ENCODE measurements around the gene PTGFR. TPM values are rescaled to one million over a fixed set of nuclear protein-coding genes. Genes with fewer than 3 reads are reported as not detected.

The PTGFR gene
- total and polyA plus RNA-seq, 4 donors, result 4.1 to 28.9 (median 10.9) TPM

DNA sequence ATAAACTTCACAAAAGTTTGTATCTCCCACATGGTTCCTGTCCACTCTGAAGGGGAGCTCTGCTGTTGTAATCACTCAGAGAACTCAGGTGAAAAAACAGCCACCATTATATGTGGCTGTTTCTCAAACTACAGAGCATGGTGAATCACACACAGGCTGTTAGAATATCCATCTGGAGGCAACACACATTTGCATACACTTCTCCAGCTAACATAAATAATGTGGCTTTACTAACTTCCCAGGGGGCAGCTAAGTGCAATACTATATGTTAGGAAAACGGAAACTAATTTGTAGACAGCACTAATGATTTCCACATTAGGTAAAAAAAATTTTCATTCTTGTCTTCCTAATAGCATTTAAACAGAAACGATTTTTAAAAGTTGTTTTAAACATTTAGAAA is 49.3 kb downstream of the PTGFR start:
- Histone ChIP-seq H3K4me3 (ENCODE audit: low read depth, low read length) (no peak overlapping the region), H3K4me1 (ENCODE audit: control insufficient read depth, insufficient read depth, low read length) (no peaks in the 10 kb centered on the region), H3K27ac (ENCODE audit: low read depth, low read length) (no peak overlapping the region), H3K27me3 (ENCODE audit: control insufficient read depth, insufficient read depth, low read length) (no peaks in the 10 kb centered on the region), H3K36me3 (ENCODE audit: control insufficient read depth, insufficient read depth, low read length) (no peaks in the 10 kb centered on the region), H3K9me3 (ENCODE audit: control insufficient read depth, insufficient read depth, low read length) (no peaks in the 10 kb centered on the region)
- WGBS (ENCODE audit: insufficient coverage), result no CpG with 5 or more reads among the region's 2 CpGs
- peak in 2 of 6 donors; percentile 2 for DNase-seq (ENCODE audit: low read depth in 4 of 6, low spot score in 6 of 6)

DNA sequence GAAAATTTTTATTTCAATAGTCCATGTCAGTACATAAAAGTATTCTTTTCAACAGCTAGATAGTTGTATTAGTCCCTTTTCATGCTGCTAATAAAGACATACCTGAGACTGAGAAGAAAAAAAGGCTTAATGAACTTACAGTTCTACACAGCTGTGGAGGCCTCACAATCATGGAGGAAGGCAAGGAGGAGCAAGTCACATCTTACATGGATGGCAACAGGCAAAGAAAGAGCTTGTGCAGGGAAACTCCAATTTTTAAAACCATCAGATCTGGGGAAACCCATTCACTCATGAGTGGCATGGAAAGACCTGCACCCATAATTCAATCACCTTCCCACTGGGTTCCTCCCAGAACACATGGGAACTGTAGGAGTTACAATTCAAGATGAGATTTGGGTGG is 50.7 kb downstream of the PTGFR start:
- Histone ChIP-seq H3K4me3 (ENCODE audit: low read depth, low read length) (no peak overlapping the region), H3K36me3 (ENCODE audit: control insufficient read depth, insufficient read depth, low read length) (no peaks in the 10 kb centered on the region), H3K27ac (ENCODE audit: low read depth, low read length) (no peak overlapping the region), H3K9me3 (ENCODE audit: control insufficient read depth, insufficient read depth, low read length) (no peaks in the 10 kb centered on the region), H3K27me3 (ENCODE audit: control insufficient read depth, insufficient read depth, low read length) (no peaks in the 10 kb centered on the region), H3K4me1 (ENCODE audit: control insufficient read depth, insufficient read depth, low read length) (no peaks in the 10 kb centered on the region)
- DNase-seq (ENCODE audit: low read depth in 4 of 6, low spot score in 6 of 6), result no peak

DNA sequence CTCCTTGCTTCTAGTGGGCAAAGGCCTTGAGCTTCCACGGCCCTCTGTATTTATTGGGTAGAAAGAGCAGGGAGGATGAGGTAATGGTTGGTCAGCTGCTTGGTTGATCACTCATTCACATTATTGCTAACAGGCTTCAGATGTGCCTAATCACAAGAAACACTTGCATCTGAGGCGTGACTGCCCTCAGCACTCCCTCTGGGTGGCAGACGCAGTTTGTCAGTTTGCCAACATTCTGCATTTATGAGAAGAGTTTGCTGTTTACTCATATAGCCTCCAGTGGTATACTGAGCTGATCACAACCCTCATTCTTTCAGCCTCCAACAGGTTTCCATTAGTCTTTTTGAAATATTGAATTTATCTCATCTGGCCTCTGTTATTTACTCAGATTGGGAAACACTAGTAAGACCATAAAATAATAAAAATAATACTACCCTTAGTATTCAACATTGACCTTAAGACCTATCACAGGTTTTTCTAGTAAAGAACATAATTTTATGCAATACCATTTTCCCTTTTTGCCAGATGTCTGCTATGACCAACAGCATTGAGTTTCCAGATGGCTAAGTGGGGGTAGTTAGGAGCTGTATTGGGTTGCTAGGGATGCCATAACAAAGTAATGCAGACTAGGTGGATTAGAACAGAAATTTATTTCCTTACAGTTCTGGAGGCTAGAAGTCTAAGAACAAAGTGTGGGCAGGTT is 53.3 kb downstream of the PTGFR start:
- Histone ChIP-seq H3K27ac (ENCODE audit: low read depth, low read length) (no peak overlapping the region), H3K27me3 (ENCODE audit: control insufficient read depth, insufficient read depth, low read length) (no peaks in the 10 kb centered on the region), H3K36me3 (ENCODE audit: control insufficient read depth, insufficient read depth, low read length) (no peaks in the 10 kb centered on the region), H3K4me1 (ENCODE audit: control insufficient read depth, insufficient read depth, low read length) (no peaks in the 10 kb centered on the region), H3K4me3 (ENCODE audit: low read depth, low read length) (no peak overlapping the region), H3K9me3 (ENCODE audit: control insufficient read depth, insufficient read depth, low read length) (no peaks in the 10 kb centered on the region)
- WGBS (ENCODE audit: insufficient coverage), result no CpG with 5 or more reads among the region's 3 CpGs
- DNase-seq (ENCODE audit: low read depth in 4 of 6, low spot score in 6 of 6), result no peak

DNA sequence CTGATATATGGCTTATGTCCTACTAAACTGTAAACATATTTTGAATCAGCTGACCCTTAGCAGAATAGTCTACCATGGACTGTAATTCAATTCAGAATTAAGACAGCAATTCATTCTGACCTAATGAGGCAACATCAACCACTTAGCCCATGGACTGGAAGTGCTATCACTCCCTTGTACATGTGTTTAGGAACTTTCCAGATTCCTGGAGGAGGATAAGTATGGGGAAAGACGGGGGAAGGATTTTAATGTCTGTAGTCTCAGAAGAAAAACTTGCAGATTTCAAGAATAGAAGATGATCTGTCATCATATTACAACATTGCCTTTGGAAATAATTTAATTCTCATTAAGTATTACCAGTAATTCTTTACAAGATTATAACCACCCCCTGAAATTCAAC is 56.3 kb downstream of the PTGFR start:
- no CpG with 5 or more reads among the region's 1 CpG for WGBS (ENCODE audit: insufficient coverage)
- Histone ChIP-seq H3K27ac (ENCODE audit: low read depth, low read length) (no peak overlapping the region), H3K36me3 (ENCODE audit: control insufficient read depth, insufficient read depth, low read length) (no peaks in the 10 kb centered on the region), H3K4me3 (ENCODE audit: low read depth, low read length) (no peak overlapping the region), H3K4me1 (ENCODE audit: control insufficient read depth, insufficient read depth, low read length) (no peaks in the 10 kb centered on the region), H3K9me3 (ENCODE audit: control insufficient read depth, insufficient read depth, low read length) (no peaks in the 10 kb centered on the region), H3K27me3 (ENCODE audit: control insufficient read depth, insufficient read depth, low read length) (no peaks in the 10 kb centered on the region)
- no peak for DNase-seq (ENCODE audit: low read depth in 4 of 6, low spot score in 6 of 6)

DNA sequence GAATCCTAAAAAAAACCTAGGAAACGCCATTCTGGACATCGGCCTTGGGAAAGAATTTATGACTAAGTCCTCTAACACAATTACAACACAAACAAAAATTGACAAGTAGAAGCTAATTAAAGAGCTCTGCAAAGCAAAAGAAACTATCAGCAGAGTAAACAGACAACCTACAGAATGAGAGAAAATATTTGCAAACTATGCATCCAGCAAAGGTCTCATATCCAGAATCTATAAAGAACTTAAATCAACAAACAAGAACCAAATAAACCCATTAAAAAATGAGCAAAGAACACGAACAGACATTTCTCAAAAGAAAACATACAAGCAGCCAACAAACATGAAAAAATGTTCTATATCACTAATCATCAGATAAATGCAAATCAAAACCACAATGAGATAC is 58.6 kb downstream of the PTGFR start:
- WGBS (ENCODE audit: insufficient coverage), result no CpG with 5 or more reads among the region's 3 CpGs

DNA sequence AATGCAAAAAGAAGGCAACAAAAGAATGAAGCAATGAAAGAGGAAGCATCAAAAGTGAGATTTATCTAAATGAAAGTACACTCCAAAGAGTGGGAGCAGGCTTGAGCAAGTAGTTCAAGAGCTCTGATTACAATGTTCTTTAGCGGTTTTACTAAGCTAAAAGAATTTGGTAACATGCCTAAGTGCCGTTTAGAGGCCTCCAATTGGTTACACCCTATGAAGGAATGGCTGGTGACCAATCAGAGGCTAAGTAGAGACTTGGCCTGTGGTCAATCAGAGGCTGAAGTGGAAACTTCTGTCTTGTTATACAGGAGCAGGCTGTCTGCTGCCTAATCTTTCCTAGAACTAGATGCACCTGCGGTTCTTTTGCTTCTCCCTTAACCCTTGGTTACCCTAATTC is 59.1 kb downstream of the PTGFR start:
- no peaks in the 10 kb centered on the region for H3K4me1 ChIP-seq (ENCODE audit: control insufficient read depth, insufficient read depth, low read length)
- H3K36me3 ChIP-seq (ENCODE audit: control insufficient read depth, insufficient read depth, low read length), result no peaks in the 10 kb centered on the region
- H3K27me3 ChIP-seq (ENCODE audit: control insufficient read depth, insufficient read depth, low read length), result no peaks in the 10 kb centered on the region
- no peak overlapping the region for H3K4me3 ChIP-seq (ENCODE audit: low read depth, low read length)
- WGBS (ENCODE audit: insufficient coverage), result 74% methylated on average over 2 of the region's 3 CpGs
- no peak for DNase-seq (ENCODE audit: low read depth in 4 of 6, low spot score in 6 of 6)
- no peak overlapping the region for H3K27ac ChIP-seq (ENCODE audit: low read depth, low read length)
- peaks cover 4% of the 10 kb centered on the region for H3K9me3 ChIP-seq (ENCODE audit: control insufficient read depth, insufficient read depth, low read length)

More for the DNA sequence above, 58.6 kb downstream of the PTGFR start:
- Histone ChIP-seq H3K36me3 (ENCODE audit: control insufficient read depth, insufficient read depth, low read length) (no peaks in the 10 kb centered on the region), H3K9me3 (ENCODE audit: control insufficient read depth, insufficient read depth, low read length) (peaks cover 4% of the 10 kb centered on the region), H3K4me1 (ENCODE audit: control insufficient read depth, insufficient read depth, low read length) (no peaks in the 10 kb centered on the region), H3K4me3 (ENCODE audit: low read depth, low read length) (no peak overlapping the region), H3K27me3 (ENCODE audit: control insufficient read depth, insufficient read depth, low read length) (no peaks in the 10 kb centered on the region), H3K27ac (ENCODE audit: low read depth, low read length) (no peak overlapping the region)
- DNase-seq (ENCODE audit: low read depth in 4 of 6, low spot score in 6 of 6), result no peak

DNA sequence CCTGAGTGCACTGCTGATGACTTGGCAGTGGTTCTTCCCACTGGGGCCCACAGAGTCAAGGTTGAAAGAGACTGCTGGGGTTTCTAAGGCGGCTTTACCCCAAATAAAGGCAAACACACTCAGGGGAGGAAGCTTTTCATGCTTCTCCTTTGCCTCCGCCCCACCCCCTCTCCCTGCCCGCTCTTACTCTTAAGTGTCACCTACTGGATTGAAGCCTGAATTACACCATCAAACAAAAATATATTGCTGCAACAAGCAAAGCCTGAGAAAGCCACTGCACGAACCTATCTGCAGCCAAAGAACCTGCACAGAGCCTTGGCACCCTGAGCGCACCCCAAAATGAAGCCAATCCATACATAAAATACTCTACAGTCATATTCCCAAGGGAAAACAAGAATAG is 63.1 kb downstream of the PTGFR start:
- Histone ChIP-seq H3K4me3 (ENCODE audit: low read depth, low read length) (no peak overlapping the region), H3K9me3 (ENCODE audit: control insufficient read depth, insufficient read depth, low read length) (peaks cover 6% of the 10 kb centered on the region), H3K4me1 (ENCODE audit: control insufficient read depth, insufficient read depth, low read length) (no peaks in the 10 kb centered on the region), H3K27me3 (ENCODE audit: control insufficient read depth, insufficient read depth, low read length) (no peaks in the 10 kb centered on the region), H3K36me3 (ENCODE audit: control insufficient read depth, insufficient read depth, low read length) (no peaks in the 10 kb centered on the region), H3K27ac (ENCODE audit: low read depth, low read length) (no peak overlapping the region)
- DNase-seq (ENCODE audit: low read depth in 4 of 6, low spot score in 6 of 6), result no peak
- WGBS (ENCODE audit: insufficient coverage), result 73% methylated on average over 4 of the region's 5 CpGs

DNA sequence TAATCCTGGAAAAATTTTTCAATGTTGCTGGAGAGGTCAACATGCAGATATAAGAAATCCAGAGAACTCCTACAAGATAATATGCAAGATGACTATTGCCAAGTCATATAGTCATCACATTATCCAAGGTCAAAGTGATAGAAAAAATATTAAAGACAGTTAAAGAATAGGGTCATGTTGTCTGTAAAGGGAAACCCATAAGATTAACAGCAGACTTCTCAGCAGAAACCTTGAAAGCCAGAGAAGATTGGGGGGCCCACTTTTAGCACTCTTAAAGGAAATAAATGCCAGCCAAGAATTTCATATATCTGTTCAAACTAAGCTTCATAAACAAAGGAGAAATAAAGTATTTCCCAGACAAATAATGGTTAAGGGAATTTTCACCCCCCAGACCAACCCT is 64.1 kb downstream of the PTGFR start:
- DNase-seq (ENCODE audit: low read depth in 4 of 6, low spot score in 6 of 6), result no peak
- Histone ChIP-seq H3K36me3 (ENCODE audit: control insufficient read depth, insufficient read depth, low read length) (no peaks in the 10 kb centered on the region), H3K9me3 (ENCODE audit: control insufficient read depth, insufficient read depth, low read length) (peaks cover 6% of the 10 kb centered on the region), H3K4me1 (ENCODE audit: control insufficient read depth, insufficient read depth, low read length) (no peaks in the 10 kb centered on the region), H3K4me3 (ENCODE audit: low read depth, low read length) (no peak overlapping the region), H3K27me3 (ENCODE audit: control insufficient read depth, insufficient read depth, low read length) (no peaks in the 10 kb centered on the region), H3K27ac (ENCODE audit: low read depth, low read length) (no peak overlapping the region)

DNA sequence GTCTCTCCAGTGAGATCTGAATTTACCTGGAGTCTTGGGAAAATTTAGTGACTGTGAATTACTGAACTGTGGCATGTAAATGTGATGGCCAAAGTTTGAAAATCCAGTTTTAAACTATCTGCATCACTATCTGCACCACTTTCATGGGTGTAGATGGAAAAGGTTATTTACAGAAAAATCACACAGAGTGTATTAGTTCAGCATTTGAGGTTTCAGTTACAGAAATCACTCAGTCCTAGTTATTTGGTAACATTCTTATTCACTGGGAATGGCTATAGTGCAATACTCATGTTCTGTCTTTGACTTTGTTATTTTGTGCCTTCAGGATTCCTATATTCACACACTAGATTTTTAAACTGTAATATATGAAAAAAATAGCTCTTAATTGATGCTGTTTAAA is 68.9 kb downstream of the PTGFR start:
- H3K4me3 ChIP-seq (ENCODE audit: low read depth, low read length), result no peak overlapping the region
- no peaks in the 10 kb centered on the region for H3K4me1 ChIP-seq (ENCODE audit: control insufficient read depth, insufficient read depth, low read length)
- DNase-seq (ENCODE audit: low read depth in 4 of 6, low spot score in 6 of 6), result no peak
- H3K9me3 ChIP-seq (ENCODE audit: control insufficient read depth, insufficient read depth, low read length), result peaks cover 2% of the 10 kb centered on the region
- no peaks in the 10 kb centered on the region for H3K27me3 ChIP-seq (ENCODE audit: control insufficient read depth, insufficient read depth, low read length)
- no peaks in the 10 kb centered on the region for H3K36me3 ChIP-seq (ENCODE audit: control insufficient read depth, insufficient read depth, low read length)
- H3K27ac ChIP-seq (ENCODE audit: low read depth, low read length), result no peak overlapping the region

DNA sequence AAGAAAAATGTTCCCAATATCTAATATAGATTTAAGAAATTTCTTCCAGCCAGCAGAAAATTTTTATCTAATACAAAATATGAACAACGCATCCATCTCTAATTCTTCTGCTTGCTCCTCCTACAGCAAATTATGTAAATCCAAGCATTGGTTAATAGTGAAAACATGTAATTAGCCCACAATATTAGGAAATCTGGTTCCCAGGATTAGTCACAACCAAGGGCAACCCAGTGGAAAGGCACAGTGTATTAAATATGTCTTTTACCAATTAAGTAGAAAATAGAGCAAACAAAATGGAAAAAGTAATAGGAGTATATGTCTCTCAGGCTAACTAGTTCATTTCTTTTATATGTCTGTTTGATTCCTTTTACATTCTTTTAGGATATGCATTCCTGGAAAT is 70.0 kb downstream of the PTGFR start:
- H3K9me3 ChIP-seq (ENCODE audit: control insufficient read depth, insufficient read depth, low read length), result no peaks in the 10 kb centered on the region
- no peaks in the 10 kb centered on the region for H3K36me3 ChIP-seq (ENCODE audit: control insufficient read depth, insufficient read depth, low read length)
- H3K4me3 ChIP-seq (ENCODE audit: low read depth, low read length), result no peak overlapping the region
- DNase-seq (ENCODE audit: low read depth in 4 of 6, low spot score in 6 of 6), result no peak
- no peaks in the 10 kb centered on the region for H3K4me1 ChIP-seq (ENCODE audit: control insufficient read depth, insufficient read depth, low read length)
- H3K27me3 ChIP-seq (ENCODE audit: control insufficient read depth, insufficient read depth, low read length), result no peaks in the 10 kb centered on the region
- no peak overlapping the region for H3K27ac ChIP-seq (ENCODE audit: low read depth, low read length)
- no CpG with 5 or more reads among the region's 1 CpG for WGBS (ENCODE audit: insufficient coverage)
